GM20431 (cell line): ENCODE measurements around the gene ATAD3A.
"Not testable (repeated sequence)": the region's sequence is repeated elsewhere in the genome, so short reads cannot be mapped to it uniquely, and the experiment has no call there.

Experiments
- in situ Hi-C: fragments of 300-500 bp; cut with MseI, MboI; formaldehyde crosslinking; loops from one replicate; pipeline ENCODE4 v1.15.0; 2020; ENCODE audit warnings: low sequenced_read_pairs; ENCODE audit not compliant: unreplicated experiment

The ATAD3A gene

GRCh38 chr1:1521331-1521730, 9.4 kb downstream of the ATAD3A start:
- in situ Hi-C loops, result no loop called here

- in situ Hi-C loops, result not testable (repeated sequence)
These were observed 10.6 kb downstream of the ATAD3A start for GRCh38 chr1:1522536-1522935.

GRCh38 chr1:1523226-1523625, 11.3 kb downstream of the ATAD3A start:
- in situ Hi-C loops, result not testable (repeated sequence)

- in situ Hi-C loops, result not testable (repeated sequence)
These were observed 11.7 kb downstream of the ATAD3A start for GRCh38 chr1:1523651-1524050.

GRCh38 chr1:1524750-1525383, 12.9 kb downstream of the ATAD3A start:
- in situ Hi-C loops, result not testable (repeated sequence)

GRCh38 chr1:1526476-1526875, 14.5 kb downstream of the ATAD3A start:
- in situ Hi-C loops, result not testable (repeated sequence)

GRCh38 chr1:1527092-1527816, 15.3 kb downstream of the ATAD3A start:
- in situ Hi-C loops, result no loop called here

GRCh38 chr1:1528301-1529267, 16.6 kb downstream of the ATAD3A start:
- in situ Hi-C loops, result no loop called here

GRCh38 chr1:1529321-1529720, 17.4 kb downstream of the ATAD3A start:
- in situ Hi-C loops, result no loop called here

- in situ Hi-C loops, result no loop called here
These were observed 18.0 kb downstream of the ATAD3A start for GRCh38 chr1:1529936-1530335.

- in situ Hi-C loops, result no loop called here
These were observed 20.0 kb downstream of the ATAD3A start for GRCh38 chr1:1531947-1532346.

- in situ Hi-C loops, result not testable (repeated sequence)
These were observed 21.4 kb downstream of the ATAD3A start for GRCh38 chr1:1533176-1533893.

GRCh38 chr1:1533894-1534291, 21.9 kb downstream of the ATAD3A start:
- in situ Hi-C loops, result not testable (repeated sequence)

GRCh38 chr1:1534401-1535154, 22.6 kb downstream of the ATAD3A start:
- in situ Hi-C loops, result no loop called here

- in situ Hi-C loops, result no loop called here
These were observed 23.4 kb downstream of the ATAD3A start for GRCh38 chr1:1535201-1536018.

- in situ Hi-C loops, result no loop called here
These were observed 24.3 kb downstream of the ATAD3A start for GRCh38 chr1:1536019-1536937.

- in situ Hi-C loops, result no loop called here
These were observed 25.1 kb downstream of the ATAD3A start for GRCh38 chr1:1536938-1537546.
